Measurements from ENCODE around the gene DERL3.

DNA sequence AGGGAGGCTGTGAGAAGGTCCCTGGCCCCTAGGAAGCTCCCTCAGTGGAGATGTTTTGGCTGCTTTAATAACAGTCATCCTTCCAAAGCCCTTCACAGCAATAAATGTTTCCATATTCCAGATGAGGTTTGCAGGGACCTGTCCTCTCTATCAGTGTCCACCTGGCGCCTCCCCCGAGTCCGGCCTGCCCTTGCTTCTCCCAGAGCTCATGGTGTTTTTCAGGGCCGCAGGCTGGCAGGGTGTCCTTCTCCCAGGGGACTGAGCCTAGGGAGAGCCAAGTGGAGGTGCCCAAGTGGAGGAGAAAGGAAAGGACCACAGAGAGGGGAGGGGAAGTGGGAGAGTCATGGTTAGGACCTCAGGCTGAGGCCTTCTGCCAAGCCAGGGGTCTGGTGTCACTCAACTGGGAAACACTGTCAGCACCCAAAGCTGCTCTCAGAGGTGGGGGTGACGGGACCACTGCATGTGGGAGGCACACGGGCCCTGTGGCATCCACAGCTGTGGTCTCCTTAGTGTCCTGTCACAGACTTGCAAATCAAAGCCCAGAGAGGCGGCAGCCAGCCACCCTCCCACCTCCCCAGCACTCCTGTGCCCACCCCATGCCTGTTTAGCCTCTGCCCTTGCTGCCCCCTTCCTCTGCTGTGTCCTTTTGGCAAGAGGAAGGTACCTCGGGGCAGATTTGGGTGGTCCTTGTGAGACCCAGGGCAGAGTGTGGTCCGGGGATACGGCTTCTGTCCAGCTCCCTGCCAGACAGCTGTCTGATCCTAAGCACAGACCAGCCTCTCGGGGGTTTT, 6.4 kb downstream of the DERL3 start:
- TF ChIP-seq, protein P1, sequence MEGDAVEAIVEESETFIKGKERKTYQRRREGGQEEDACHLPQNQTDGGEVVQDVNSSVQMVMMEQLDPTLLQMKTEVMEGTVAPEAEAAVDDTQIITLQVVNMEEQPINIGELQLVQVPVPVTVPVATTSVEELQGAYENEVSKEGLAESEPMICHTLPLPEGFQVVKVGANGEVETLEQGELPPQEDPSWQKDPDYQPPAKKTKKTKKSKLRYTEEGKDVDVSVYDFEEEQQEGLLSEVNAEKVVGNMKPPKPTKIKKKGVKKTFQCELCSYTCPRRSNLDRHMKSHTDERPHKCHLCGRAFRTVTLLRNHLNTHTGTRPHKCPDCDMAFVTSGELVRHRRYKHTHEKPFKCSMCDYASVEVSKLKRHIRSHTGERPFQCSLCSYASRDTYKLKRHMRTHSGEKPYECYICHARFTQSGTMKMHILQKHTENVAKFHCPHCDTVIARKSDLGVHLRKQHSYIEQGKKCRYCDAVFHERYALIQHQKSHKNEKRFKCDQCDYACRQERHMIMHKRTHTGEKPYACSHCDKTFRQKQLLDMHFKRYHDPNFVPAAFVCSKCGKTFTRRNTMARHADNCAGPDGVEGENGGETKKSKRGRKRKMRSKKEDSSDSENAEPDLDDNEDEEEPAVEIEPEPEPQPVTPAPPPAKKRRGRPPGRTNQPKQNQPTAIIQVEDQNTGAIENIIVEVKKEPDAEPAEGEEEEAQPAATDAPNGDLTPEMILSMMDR (IDR thresholded peaks at IDR 0.05; ENCODE audit: low read length): no peak
- no peak for TF ChIP-seq EZH2 (IDR thresholded peaks at IDR 0.05; ENCODE audit: borderline replicate concordance, low read length)
